GM18861 (cell line): ENCODE results near the gene COPS8.

Experiments used
- ATAC-seq: cut with Tn5 transposase; IDR thresholded peaks from one replicate; pipeline ENCODE4 v1.9.1; 2021; ENCODE audit not compliant: unreplicated experiment

Gene COPS8

DNA sequence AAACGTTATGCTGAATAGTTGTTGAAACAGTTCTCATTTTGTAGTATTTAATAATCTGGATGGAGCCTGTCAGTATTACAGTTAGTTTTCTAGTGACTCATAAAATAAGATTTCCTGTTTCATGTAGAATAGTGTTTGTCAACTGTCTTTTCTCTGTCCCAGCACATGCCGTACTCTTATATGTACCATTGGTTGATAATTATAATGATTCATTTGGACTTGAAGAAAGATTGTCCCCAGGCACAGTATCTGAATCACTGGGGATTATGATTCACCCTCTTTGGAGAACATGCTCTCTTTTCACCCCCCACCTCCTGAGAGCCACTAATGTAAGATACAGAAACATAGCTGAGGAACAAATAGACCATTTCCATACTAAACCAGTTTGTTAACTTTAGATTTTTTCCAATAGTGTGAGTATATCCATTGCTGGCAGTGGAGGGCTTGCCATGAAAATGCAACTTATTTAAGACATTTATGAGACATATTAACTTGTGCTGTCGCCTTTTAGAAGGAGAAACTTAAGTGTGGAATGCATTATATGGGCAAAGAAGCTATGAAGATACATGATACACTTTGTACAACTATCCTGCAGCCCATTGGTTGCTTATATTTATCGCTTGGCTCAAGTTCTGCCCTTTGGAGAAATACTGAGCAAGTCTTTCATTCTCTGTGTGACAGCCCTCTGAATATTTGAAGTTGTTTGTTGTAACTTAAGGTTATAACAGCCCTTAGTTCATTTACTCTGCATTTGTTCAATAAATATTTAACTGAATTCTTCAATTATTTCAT lies 12.4 kb downstream of the COPS8 start:
- ATAC-seq = no peak

DNA sequence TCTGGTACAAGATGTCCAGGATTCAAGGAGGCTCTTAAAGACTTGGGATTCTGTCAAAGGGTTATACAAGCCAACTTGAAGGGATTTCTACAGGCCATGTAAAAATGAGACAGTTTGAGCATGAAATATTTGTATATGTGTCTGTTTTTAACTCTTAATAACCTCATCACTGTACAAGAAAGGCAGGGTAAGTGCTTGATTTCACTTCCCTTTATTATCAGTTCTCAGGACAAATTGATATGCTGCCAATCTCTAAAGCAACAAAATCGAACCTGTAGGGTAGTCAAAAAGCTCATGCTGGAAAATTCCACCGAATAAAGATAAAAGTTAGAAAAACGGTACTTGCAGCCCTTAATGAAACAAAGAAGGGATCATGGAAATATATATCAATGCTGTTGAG lies 14.1 kb downstream of the COPS8 start:
- no peak for ATAC-seq

DNA sequence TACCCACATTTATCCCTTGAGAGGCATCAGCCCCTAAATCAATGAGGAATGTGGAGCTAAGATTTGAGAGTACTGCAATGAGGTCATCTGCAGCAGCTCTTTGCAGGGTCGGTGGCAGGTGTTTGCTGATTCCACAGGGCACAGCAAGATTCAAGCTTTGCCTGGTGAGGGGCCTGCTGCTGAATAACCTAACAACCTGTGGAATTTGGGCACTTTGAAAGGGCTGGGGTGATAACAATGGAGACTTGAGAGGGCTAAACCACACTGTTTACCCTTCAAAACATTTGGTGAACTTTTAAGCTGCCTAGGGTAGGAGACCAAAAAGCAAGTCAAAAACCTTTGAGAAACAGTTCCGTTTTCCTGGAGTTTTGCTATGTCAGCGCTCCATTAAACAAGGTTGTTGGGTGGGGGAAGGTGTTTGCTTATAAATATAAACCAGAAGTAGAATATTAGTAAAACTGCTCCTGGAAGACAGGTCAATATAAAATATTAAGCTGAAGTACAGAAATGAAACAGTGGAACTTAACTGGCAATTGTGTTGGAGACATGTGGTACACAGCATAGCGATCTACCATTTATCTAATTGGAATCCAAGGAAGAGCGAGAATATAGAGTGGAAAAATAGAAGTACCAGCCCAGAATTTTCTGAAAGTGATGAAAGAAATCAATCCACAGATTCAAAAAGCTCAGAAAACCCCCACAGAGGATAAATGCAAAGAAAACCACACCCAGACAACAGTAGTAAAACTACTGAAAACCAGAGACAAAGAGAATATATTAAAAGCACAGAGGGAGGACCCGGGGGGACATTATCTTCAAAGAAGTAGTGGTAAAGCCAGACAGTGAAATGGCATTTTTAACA lies 15.7 kb downstream of the COPS8 start:
- no peak for ATAC-seq

DNA sequence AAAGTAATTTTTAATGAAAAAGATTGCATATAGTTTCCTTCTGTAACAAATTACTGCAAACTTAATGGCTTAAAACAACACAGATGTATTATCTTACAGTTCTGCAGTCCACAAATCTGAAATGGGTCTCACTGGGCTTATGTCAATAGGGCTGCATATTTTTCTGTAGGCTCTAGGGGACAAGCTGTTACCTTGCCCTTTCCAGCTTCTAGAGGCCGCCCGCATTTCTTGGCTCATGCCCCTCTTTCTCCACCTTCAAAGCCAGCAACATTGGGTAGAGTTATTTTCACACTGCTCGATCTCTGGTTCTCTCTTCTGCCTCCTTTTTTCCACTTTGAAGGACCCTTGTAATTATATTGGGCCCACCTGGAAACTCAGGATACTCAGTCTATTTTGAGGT lies 16.7 kb downstream of the COPS8 start:
- no peak for ATAC-seq

- no peak for ATAC-seq
Measured at GRCh38 chr2:237109421-237109934, 23.8 kb downstream of the COPS8 start.

DNA sequence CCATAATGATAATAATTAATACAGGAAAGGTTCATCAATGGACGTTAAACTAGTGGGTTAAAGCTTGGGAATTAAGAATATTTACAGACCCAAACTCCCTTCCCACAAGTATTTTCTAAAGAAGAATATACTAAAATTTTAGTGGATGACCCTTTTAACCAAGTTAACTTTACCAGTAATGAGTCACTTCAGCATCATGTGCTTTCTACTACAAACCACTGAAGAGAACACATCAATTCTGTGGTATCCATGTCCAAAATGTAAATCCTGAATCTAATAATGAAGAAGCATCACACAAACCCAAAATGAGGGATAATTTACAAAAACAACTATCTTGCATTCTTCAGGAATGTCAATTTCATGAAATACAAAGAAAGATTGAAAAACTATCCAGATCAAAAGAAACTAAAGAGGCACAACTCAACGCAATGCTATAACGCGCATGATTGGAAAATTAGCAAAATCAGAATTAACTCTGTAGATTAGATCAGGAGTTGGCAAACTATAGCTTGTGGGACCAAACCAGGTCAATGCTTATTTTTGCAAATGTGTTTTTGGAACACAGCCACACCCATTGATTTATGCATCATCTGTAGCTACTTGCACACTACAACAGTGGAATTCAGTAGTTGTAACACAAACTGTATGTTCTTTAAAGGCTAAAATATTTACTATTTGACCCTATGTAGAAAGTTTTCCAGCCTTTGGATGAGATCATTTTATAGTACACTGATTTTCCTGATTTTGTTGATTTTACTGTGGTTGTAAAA lies 27.5 kb downstream of the COPS8 start:
- no peak for ATAC-seq

- ATAC-seq = no peak
Measured at GRCh38 chr2:237115870-237116269, 30.2 kb downstream of the COPS8 start.

DNA sequence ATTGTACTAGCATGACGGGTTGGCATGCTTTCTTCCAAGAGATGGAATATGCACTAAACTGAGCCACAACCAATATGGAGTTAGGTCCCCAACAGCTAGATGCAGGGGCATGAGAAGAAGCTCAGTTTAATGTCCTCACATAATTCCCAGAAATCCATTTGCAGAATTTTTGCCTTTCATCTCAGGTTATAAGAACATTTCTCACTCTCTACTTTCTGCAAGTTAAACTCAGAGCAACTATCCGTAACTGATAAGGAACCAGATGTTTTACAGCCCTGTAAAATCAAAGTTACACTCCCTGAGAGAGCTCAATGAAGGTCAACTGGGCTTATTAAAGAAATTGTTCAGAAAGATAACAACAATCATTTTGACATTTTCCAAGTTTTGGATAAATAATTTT lies 30.7 kb downstream of the COPS8 start:
- no peak for ATAC-seq

DNA sequence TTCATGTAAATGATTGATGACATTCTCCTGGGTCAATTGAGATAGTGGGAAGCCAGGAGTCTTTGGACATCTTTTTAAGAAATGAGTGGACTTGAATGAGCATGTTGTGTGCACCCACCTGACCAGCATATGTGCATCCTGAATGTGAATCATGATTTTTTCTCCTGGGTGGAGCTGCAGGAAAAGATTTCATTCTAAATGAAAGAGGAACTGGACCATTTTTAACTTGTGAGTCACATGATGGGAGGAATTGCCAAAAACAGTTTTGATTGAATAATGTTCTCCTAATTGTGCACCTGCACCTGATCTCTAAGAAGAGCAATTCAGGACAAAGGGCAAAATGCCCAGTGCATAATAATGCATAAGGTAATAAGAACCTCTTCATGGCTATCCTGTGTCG lies 32.3 kb downstream of the COPS8 start:
- ATAC-seq = no peak

DNA sequence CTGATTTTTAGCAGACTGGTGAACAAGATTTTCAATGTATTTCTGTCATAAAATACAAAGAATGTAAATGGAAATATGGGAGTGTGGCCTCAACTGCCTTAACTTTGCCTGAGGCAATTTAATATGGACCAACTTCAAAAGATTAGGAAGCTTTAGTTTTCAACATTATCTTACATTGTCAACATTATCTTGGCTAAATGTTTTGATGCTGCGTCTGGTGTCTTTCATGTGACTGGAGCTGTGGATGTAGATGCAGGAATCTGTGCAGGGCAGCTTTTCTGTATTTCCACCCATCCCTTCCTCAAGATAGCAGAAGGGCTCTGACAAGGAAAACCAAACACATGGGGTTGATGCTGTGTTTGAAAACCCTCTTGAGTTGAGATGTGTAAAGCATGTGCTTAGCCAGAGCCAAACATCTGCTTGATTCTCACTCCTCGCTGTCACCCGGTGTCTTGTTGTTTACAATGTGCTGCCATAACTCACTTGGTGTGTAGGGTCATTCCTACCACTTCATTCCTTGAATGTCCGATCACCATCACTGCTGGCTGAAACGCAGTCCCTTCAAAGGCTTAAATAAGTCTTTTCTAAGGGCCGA lies 33.0 kb downstream of the COPS8 start:
- no peak for ATAC-seq

DNA sequence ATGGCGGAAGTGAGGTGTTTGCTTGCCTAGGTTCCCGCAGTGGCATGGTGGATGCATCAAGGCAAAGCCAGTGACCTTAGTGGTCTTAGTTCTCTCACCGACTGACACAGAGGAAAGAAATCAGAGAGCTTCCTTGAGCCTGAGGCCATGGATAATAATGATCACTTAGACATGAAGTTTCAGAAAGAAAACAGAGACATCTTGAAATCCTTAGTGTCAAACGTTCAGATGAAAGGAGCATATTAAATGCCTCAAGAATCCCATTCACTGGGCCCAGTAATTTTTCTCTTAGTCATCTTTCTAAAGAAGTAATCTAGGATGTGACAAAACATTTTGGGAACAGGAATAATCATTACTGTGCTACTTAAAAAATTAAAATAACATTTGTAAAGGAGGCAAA lies 35.2 kb downstream of the COPS8 start:
- ATAC-seq = no peak

DNA sequence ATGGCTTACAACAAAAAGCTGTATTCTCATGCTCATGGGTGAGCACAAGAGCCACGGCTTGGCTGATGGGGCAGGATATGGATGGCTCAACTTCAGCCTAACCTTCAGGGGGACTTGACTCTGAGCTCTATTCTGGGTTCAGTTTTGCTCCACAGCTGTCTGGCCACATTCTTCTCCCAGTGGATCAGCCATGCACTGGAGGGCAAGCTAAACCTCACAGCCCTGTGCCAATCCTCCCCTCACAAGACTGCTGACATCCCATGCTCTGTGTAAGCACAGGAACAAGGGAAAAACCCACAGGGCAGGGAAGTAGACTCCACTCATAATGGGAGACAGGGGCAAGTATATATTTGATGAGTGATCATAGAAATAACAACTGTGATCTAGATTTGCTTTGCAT lies 35.6 kb downstream of the COPS8 start:
- no peak for ATAC-seq

GRCh38 chr2:237122214-237122666 lies 36.6 kb downstream of the COPS8 start:
- no peak for ATAC-seq

GRCh38 chr2:237124820-237125219 lies 39.1 kb downstream of the COPS8 start:
- no peak for ATAC-seq

- ATAC-seq = no peak
Measured at GRCh38 chr2:237125967-237126366, 40.3 kb downstream of the COPS8 start.

- ATAC-seq = no peak
Measured at GRCh38 chr2:237126519-237127174, 41.0 kb downstream of the COPS8 start.

DNA sequence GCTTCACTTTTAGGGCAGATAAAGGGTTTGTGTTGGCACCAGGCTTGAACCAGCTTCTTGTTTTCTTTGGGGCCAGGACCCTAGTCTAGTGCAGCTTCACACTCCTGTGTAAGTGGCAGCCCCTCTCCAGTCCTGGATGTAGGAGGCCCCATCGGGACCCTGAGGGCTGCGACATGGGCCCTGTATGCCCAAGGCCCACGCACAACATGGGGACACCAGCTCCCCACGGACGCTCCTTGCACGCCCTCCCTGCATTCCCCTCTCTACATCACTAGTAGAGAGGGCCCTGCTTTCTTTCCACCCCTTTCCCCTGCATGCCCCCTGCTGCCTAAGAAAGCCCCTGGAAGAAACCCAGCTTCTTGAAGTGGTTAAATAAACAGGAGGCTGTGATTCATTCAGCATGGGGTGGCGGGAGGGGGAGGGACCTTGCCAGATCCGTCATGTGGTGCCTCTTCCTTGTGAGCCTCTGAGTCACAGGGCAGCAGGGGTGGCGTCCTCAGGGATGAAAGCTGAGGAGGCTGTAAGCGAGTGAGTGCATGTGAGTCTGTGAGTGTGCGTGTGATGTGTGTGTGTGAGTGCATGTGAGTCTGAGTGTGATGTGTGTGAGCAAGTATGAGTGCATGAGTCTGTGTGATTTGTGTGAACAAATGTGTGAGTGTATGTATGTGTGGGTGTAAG lies 42.5 kb downstream of the COPS8 start:
- ATAC-seq = no peak

DNA sequence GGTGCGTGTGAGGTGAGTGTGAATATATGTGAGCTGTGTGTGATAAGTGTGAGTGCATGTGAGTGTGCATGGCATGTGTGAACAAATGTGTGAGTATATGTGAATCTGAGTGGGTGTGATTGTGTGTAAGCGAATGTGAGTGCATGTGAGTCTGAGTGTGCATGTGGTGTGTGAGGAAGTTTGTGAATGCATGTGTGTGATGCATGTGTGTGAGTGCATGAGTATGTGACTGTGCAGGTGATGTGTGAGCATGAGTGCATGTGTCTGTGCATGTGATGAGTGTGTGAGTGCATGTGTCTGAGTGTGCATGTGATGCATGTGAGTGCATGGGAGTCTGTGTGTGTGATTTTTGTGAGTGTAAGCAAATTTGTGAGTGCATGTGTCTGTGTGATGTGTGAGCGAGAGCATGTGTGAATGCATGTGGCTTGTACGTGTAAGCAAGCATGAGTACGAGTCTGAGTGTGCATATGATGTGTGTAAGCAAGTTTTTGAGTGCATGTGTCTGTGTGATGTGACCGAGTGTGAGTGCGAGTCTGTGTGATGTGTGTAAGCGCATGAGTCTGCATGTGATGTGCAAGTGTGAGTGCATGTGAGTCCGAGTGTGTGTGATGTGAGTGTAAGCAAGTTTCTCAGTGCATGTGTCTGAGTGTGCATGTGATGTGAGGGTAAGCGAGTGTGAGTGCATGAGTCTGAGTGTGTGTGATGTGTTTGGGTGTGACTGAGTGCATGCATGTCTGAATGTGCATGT lies 43.3 kb downstream of the COPS8 start:
- no peak for ATAC-seq

GRCh38 chr2:237129625-237130263 lies 44.1 kb downstream of the COPS8 start:
- ATAC-seq = no peak
